ENCODE measurements around the gene FUT1.
"Not testable (repeated sequence)": the region's sequence is repeated elsewhere in the genome, so short reads cannot be mapped to it uniquely, and the experiment has no call there.

Gene FUT1

GRCh38 chr19:48786422-48786821 lies 34.0 kb upstream of the FUT1 start:
- H3K27me3 ChIP-seq (ENCODE audit: low read depth, low read length); H3K9me3 ChIP-seq (ENCODE audit: control insufficient read depth in 1 of 2, low read length in 2 of 2); H3K36me3 ChIP-seq (ENCODE audit: control insufficient read depth in 1 of 2, insufficient read depth in 2 of 2, low read length in 2 of 2); H3K4me3 ChIP-seq (ENCODE audit: low read depth in 1 of 2, low read length in 2 of 2); H3K4me1 ChIP-seq (ENCODE audit: control insufficient read depth in 1 of 2, insufficient read depth in 2 of 2, low read length in 2 of 2); H3K27ac ChIP-seq (ENCODE audit: low read length): not testable (repeated sequence)

GRCh38 chr19:48784527-48784926 lies 32.1 kb upstream of the FUT1 start:
- Histone ChIP-seq H3K27me3 (ENCODE audit: low read depth, low read length) (no peaks in the 10 kb centered on the region), H3K9me3 (ENCODE audit: control insufficient read depth in 1 of 2, low read length in 2 of 2) (no peaks in the 10 kb centered on the region), H3K4me1 (ENCODE audit: control insufficient read depth in 1 of 2, insufficient read depth in 2 of 2, low read length in 2 of 2) (peaks cover 0 to 10% of the 10 kb centered on the region in 2 donors), H3K36me3 (ENCODE audit: control insufficient read depth in 1 of 2, insufficient read depth in 2 of 2, low read length in 2 of 2) (no peaks in the 10 kb centered on the region), H3K27ac (ENCODE audit: low read length) (no peak overlapping the region), H3K4me3 (ENCODE audit: low read depth in 1 of 2, low read length in 2 of 2) (no peak overlapping the region)

- Histone ChIP-seq H3K4me3 (ENCODE audit: low read depth in 1 of 2, low read length in 2 of 2) (no peak overlapping the region), H3K27me3 (ENCODE audit: low read depth, low read length) (no peaks in the 10 kb centered on the region), H3K4me1 (ENCODE audit: control insufficient read depth in 1 of 2, insufficient read depth in 2 of 2, low read length in 2 of 2) (peaks cover 0 to 10% of the 10 kb centered on the region in 2 donors), H3K27ac (ENCODE audit: low read length) (peak overlapping the region; percentile 56), H3K36me3 (ENCODE audit: control insufficient read depth in 1 of 2, insufficient read depth in 2 of 2, low read length in 2 of 2) (no peaks in the 10 kb centered on the region), H3K9me3 (ENCODE audit: control insufficient read depth in 1 of 2, low read length in 2 of 2) (no peaks in the 10 kb centered on the region)
Observed at GRCh38 chr19:48780631-48781391, 28.4 kb upstream of the FUT1 start.

DNA sequence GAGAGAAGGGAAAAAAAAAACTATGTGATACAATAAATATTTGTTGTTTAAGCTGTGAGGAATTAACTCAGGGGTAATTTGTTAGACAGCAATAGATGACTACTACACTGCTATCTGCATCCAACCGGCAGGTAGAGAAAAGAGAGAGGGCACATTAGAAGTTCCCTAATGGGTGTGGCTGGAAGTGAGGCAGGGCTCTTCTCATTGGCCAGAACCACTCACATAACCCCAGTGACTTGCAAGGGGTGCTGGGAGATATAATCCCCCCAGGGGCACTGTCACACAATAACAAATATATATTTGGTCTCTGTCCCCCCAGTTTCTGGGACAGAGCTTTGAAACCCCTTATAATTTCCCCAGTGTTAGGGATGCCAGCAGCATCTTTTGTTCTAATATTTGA lies 27.2 kb upstream of the FUT1 start:
- Histone ChIP-seq H3K4me1 (ENCODE audit: control insufficient read depth in 1 of 2, insufficient read depth in 2 of 2, low read length in 2 of 2) (peaks cover 0 to 10% of the 10 kb centered on the region in 2 donors), H3K4me3 (ENCODE audit: low read depth in 1 of 2, low read length in 2 of 2) (no peak overlapping the region)

GRCh38 chr19:48777720-48778119 lies 25.3 kb upstream of the FUT1 start:
- Histone ChIP-seq H3K36me3 (ENCODE audit: control insufficient read depth in 1 of 2, insufficient read depth in 2 of 2, low read length in 2 of 2) (no peaks in the 10 kb centered on the region), H3K27ac (ENCODE audit: low read length) (no peak overlapping the region), H3K4me1 (ENCODE audit: control insufficient read depth in 1 of 2, insufficient read depth in 2 of 2, low read length in 2 of 2) (peaks cover 0 to 10% of the 10 kb centered on the region in 2 donors), H3K4me3 (ENCODE audit: low read depth in 1 of 2, low read length in 2 of 2) (no peak overlapping the region), H3K9me3 (ENCODE audit: control insufficient read depth in 1 of 2, low read length in 2 of 2) (no peaks in the 10 kb centered on the region), H3K27me3 (ENCODE audit: low read depth, low read length) (no peaks in the 10 kb centered on the region)

More for the DNA sequence above, 27.2 kb upstream of the FUT1 start:
- Histone ChIP-seq H3K27me3 (ENCODE audit: low read depth, low read length) (no peaks in the 10 kb centered on the region), H3K36me3 (ENCODE audit: control insufficient read depth in 1 of 2, insufficient read depth in 2 of 2, low read length in 2 of 2) (no peaks in the 10 kb centered on the region), H3K27ac (ENCODE audit: low read length) (no peak overlapping the region), H3K9me3 (ENCODE audit: control insufficient read depth in 1 of 2, low read length in 2 of 2) (no peaks in the 10 kb centered on the region)

- Histone ChIP-seq H3K36me3 (ENCODE audit: control insufficient read depth in 1 of 2, insufficient read depth in 2 of 2, low read length in 2 of 2) (no peaks in the 10 kb centered on the region), H3K4me3 (ENCODE audit: low read depth in 1 of 2, low read length in 2 of 2) (no peak overlapping the region), H3K9me3 (ENCODE audit: control insufficient read depth in 1 of 2, low read length in 2 of 2) (no peaks in the 10 kb centered on the region), H3K4me1 (ENCODE audit: control insufficient read depth in 1 of 2, insufficient read depth in 2 of 2, low read length in 2 of 2) (peaks cover 0 to 10% of the 10 kb centered on the region in 2 donors), H3K27ac (ENCODE audit: low read length) (no peak overlapping the region), H3K27me3 (ENCODE audit: low read depth, low read length) (no peaks in the 10 kb centered on the region)
Observed at GRCh38 chr19:48777139-48777538, 24.7 kb upstream of the FUT1 start.

GRCh38 chr19:48772503-48772953 lies 20.1 kb upstream of the FUT1 start:
- Histone ChIP-seq H3K4me3 (ENCODE audit: low read depth in 1 of 2, low read length in 2 of 2) (no peak overlapping the region), H3K9me3 (ENCODE audit: control insufficient read depth in 1 of 2, low read length in 2 of 2) (no peaks in the 10 kb centered on the region), H3K36me3 (ENCODE audit: control insufficient read depth in 1 of 2, insufficient read depth in 2 of 2, low read length in 2 of 2) (no peaks in the 10 kb centered on the region), H3K27me3 (ENCODE audit: low read depth, low read length) (no peaks in the 10 kb centered on the region), H3K4me1 (ENCODE audit: control insufficient read depth in 1 of 2, insufficient read depth in 2 of 2, low read length in 2 of 2) (no peaks in the 10 kb centered on the region), H3K27ac (ENCODE audit: low read length) (no peak overlapping the region)

DNA sequence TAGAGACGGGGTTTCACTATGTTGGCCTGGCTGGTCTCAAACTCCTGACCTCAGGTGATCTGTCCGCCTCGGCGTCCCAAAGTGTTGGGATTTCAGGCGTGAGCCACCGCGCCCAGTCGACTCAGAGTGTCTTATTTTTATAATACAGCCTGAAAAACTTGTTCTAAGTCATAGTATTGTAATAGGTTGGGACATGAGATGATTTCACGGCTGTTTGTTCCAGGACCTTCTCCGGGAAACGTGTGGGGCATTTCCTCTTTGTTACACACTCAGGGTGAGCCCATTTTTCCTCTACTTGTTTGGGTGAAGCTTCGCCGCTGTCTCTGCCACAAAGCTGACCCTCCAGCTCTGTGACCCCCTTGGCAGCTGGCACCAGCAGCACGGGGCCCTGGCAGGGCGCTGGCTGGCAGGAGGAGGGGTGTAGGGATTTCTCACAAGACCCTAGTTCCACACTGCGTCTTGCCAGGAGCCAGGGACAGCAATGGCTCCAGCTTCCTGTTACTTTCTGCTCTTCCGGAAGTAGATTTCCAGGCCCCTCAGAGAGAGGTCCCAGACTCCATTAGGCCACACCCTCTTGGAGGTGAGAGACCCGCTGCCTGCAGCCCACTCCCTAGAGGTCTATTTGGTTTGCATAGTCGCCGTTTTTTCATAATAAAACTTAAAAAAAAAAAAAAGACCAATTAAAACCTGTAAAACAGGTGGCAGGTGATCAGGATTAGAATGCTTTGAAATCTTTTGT lies 18.5 kb upstream of the FUT1 start:
- Histone ChIP-seq H3K4me1 (ENCODE audit: control insufficient read depth in 1 of 2, insufficient read depth in 2 of 2, low read length in 2 of 2) (no peaks in the 10 kb centered on the region), H3K27ac (ENCODE audit: low read length) (no peak overlapping the region), H3K27me3 (ENCODE audit: low read depth, low read length) (no peaks in the 10 kb centered on the region), H3K36me3 (ENCODE audit: control insufficient read depth in 1 of 2, insufficient read depth in 2 of 2, low read length in 2 of 2) (no peaks in the 10 kb centered on the region), H3K4me3 (ENCODE audit: low read depth in 1 of 2, low read length in 2 of 2) (no peak overlapping the region), H3K9me3 (ENCODE audit: control insufficient read depth in 1 of 2, low read length in 2 of 2) (no peaks in the 10 kb centered on the region)

GRCh38 chr19:48770266-48770665 lies 17.8 kb upstream of the FUT1 start:
- Histone ChIP-seq H3K4me3 (ENCODE audit: low read depth in 1 of 2, low read length in 2 of 2) (no peak overlapping the region), H3K4me1 (ENCODE audit: control insufficient read depth in 1 of 2, insufficient read depth in 2 of 2, low read length in 2 of 2) (no peaks in the 10 kb centered on the region), H3K9me3 (ENCODE audit: control insufficient read depth in 1 of 2, low read length in 2 of 2) (no peaks in the 10 kb centered on the region), H3K36me3 (ENCODE audit: control insufficient read depth in 1 of 2, insufficient read depth in 2 of 2, low read length in 2 of 2) (no peaks in the 10 kb centered on the region), H3K27ac (ENCODE audit: low read length) (no peak overlapping the region), H3K27me3 (ENCODE audit: low read depth, low read length) (no peaks in the 10 kb centered on the region)

DNA sequence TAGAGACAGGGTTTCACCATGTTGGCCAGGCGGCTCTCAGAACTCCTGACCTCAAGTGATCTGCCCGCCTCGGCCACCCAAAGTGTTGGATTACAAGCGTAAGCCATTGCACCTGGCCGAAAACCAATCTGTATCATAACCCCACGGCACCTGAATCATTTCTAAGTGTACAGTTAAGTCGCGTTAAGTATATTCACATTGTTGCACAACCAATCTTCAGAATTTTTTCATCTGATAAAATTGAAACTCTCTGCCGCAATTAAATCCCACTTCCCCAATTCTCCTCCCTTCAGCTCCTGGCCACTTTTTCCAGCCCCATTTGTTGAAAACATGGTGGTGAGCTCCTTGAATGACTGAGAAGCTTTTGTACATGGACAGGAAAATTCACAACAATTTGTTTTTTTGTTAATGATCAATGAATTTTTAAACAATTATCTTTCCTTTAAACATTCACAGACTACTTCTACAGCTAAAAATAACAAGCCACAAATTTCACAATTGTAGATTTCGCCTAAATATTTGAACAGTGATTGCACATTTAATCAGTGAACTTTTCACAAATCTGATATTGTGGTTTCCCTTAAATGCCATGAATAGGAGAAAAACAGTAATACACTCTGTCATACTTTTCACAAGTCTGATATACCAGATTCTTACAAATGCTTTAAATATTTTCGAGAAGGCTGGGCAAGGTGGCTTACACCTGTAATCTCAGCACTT lies 16.7 kb upstream of the FUT1 start:
- no peaks in the 10 kb centered on the region for H3K27me3 ChIP-seq (ENCODE audit: low read depth, low read length)
- H3K4me1 ChIP-seq (ENCODE audit: control insufficient read depth in 1 of 2, insufficient read depth in 2 of 2, low read length in 2 of 2), result no peaks in the 10 kb centered on the region
- no peaks in the 10 kb centered on the region for H3K36me3 ChIP-seq (ENCODE audit: control insufficient read depth in 1 of 2, insufficient read depth in 2 of 2, low read length in 2 of 2)
- no peaks in the 10 kb centered on the region for H3K9me3 ChIP-seq (ENCODE audit: control insufficient read depth in 1 of 2, low read length in 2 of 2)
- no peak overlapping the region for H3K4me3 ChIP-seq (ENCODE audit: low read depth in 1 of 2, low read length in 2 of 2)
- H3K27ac ChIP-seq (ENCODE audit: low read length), result no peak overlapping the region

GRCh38 chr19:48768171-48768753 lies 15.8 kb upstream of the FUT1 start:
- H3K9me3 ChIP-seq (ENCODE audit: control insufficient read depth in 1 of 2, low read length in 2 of 2); H3K4me3 ChIP-seq (ENCODE audit: low read depth in 1 of 2, low read length in 2 of 2); H3K27me3 ChIP-seq (ENCODE audit: low read depth, low read length); H3K36me3 ChIP-seq (ENCODE audit: control insufficient read depth in 1 of 2, insufficient read depth in 2 of 2, low read length in 2 of 2); H3K27ac ChIP-seq (ENCODE audit: low read length); H3K4me1 ChIP-seq (ENCODE audit: control insufficient read depth in 1 of 2, insufficient read depth in 2 of 2, low read length in 2 of 2): not testable (repeated sequence)

All from muscle layer of duodenum (tissue), 2 donors.